ENCODE data around the gene WDR70.

Gene WDR70

DNA sequence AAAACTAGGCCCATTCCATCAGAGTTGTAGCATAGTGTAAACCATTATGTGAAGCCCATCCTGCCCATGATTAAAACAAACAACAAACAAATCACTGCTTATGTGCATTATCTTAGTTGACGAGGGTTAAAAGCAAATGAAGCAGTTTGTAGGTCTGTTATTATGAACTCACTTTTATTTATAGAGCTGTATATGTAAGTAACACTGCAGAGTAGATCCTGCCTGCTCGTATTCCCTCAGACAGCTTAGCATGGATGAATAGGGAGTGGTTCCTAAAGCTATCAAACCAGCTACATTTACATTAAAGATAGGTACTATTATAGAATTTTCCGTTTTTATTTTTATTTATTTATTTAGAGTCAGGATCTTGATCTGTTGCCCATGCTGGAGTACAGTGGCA, 348.1 kb downstream of the WDR70 start:
- TF ChIP-seq, protein P1, sequence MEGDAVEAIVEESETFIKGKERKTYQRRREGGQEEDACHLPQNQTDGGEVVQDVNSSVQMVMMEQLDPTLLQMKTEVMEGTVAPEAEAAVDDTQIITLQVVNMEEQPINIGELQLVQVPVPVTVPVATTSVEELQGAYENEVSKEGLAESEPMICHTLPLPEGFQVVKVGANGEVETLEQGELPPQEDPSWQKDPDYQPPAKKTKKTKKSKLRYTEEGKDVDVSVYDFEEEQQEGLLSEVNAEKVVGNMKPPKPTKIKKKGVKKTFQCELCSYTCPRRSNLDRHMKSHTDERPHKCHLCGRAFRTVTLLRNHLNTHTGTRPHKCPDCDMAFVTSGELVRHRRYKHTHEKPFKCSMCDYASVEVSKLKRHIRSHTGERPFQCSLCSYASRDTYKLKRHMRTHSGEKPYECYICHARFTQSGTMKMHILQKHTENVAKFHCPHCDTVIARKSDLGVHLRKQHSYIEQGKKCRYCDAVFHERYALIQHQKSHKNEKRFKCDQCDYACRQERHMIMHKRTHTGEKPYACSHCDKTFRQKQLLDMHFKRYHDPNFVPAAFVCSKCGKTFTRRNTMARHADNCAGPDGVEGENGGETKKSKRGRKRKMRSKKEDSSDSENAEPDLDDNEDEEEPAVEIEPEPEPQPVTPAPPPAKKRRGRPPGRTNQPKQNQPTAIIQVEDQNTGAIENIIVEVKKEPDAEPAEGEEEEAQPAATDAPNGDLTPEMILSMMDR (IDR thresholded peaks at IDR 0.05) = no peak
- no peaks in the 10 kb centered on the region for H3K4me1 ChIP-seq
- H3K4me3 ChIP-seq = no peak overlapping the region
- no peak overlapping the region for H3K27ac ChIP-seq
- peaks cover 44 to 49% (median 46%) of the 10 kb centered on the region in 3 donors for H3K36me3 ChIP-seq
- H3K27me3 ChIP-seq = no peaks in the 10 kb centered on the region
- intact Hi-C loops (cut with DNase I; ENCODE audit: low total_unique reads) = no loop called here
- DNase-seq = no peak
- no peaks in the 10 kb centered on the region for H3K9me3 ChIP-seq

GRCh38 chr5:37730896-37731455, 351.9 kb downstream of the WDR70 start:
- intact Hi-C loops (cut with DNase I; ENCODE audit: low total_unique reads) = no loop called here
- H3K27me3 ChIP-seq = no peaks in the 10 kb centered on the region
- H3K27ac ChIP-seq = no peak overlapping the region
- no peaks in the 10 kb centered on the region for H3K9me3 ChIP-seq
- H3K4me3 ChIP-seq = no peak overlapping the region
- peaks cover 33 to 39% (median 37%) of the 10 kb centered on the region in 3 donors for H3K36me3 ChIP-seq
- DNase-seq = no peak
- H3K4me1 ChIP-seq = no peaks in the 10 kb centered on the region
- TF ChIP-seq, protein P1 (IDR thresholded peaks at IDR 0.05) = no peak

DNA sequence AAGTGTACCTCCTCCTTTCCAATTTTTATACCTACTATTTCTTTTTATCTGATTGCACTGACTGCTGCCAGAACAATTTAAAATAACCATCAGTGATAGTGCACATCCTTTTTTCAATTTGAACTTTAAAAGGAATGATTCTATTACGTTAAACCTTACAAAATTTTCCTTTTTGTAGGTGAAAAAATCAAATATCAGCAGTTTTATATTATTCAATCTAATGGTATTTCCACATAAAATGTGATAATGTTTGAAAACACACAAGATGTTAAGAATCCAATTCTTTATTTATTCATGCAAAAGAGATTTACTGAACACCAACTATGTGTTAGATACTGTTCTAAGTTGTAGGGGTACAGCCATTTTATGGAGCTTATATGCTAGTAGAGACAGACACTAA, 355.0 kb downstream of the WDR70 start:
- no peak for DNase-seq
- Histone ChIP-seq H3K4me3 (no peak overlapping the region), H3K9me3 (no peaks in the 10 kb centered on the region), H3K36me3 (peaks cover 6 to 18% (median 9%) of the 10 kb centered on the region in 3 donors), H3K4me1 (peaks cover 0 to 18% (median 7%) of the 10 kb centered on the region in 4 donors), H3K27ac (no peak overlapping the region), H3K27me3 (no peaks in the 10 kb centered on the region)
- TF ChIP-seq, protein P1 (IDR thresholded peaks at IDR 0.05) = no peak
- intact Hi-C loops (cut with DNase I; ENCODE audit: low total_unique reads) = no loop called here

GRCh38 chr5:37735649-37736347, 356.7 kb downstream of the WDR70 start:
- H3K9me3 ChIP-seq = no peaks in the 10 kb centered on the region
- peaks cover 0 to 34% (median 17%) of the 10 kb centered on the region in 4 donors for H3K4me1 ChIP-seq
- H3K27ac ChIP-seq = no peak overlapping the region
- DNase-seq = no peak
- TF ChIP-seq, protein P1 (IDR thresholded peaks at IDR 0.05) = no peak
- peaks cover 0 to under 1% (median 0%) of the 10 kb centered on the region in 3 donors for H3K36me3 ChIP-seq
- no peaks in the 10 kb centered on the region for H3K27me3 ChIP-seq
- intact Hi-C loops (cut with DNase I; ENCODE audit: low total_unique reads) = loop anchor here (5.0 kb wide), 1 partner anchor 1203 kb away; no protein-coding TSS in a partner anchor
- H3K4me3 ChIP-seq = no peak overlapping the region

DNA sequence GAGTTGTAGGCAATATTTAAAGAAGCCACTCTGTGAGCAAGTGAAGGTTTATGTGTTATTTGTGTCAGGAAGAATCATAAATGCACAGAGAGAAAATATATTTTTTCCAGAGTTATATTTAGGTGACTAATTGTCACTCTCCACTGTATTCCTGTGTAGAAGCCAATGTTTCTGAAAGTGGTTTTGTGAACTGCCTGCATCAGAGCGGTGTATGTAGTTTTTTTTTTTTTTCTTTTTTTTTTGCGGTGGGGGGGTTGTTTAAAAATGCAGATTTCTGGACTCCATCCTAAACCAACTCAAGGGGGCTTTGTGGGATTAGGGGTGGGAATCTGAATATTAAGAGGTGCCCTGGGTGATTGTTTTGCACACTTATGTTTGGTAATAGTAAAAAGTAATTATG, 357.3 kb downstream of the WDR70 start:
- TF ChIP-seq, protein P1 (IDR thresholded peaks at IDR 0.05) = no peak
- no peaks in the 10 kb centered on the region for H3K27me3 ChIP-seq
- intact Hi-C loops (cut with DNase I; ENCODE audit: low total_unique reads) = loop anchor here (5.0 kb wide), 1 partner anchor 1204 kb away; no protein-coding TSS in a partner anchor
- DNase-seq = no peak
- no peaks in the 10 kb centered on the region for H3K36me3 ChIP-seq
- H3K4me3 ChIP-seq = no peak overlapping the region
- H3K9me3 ChIP-seq = no peaks in the 10 kb centered on the region
- peaks cover 0 to 40% (median 20%) of the 10 kb centered on the region in 4 donors for H3K4me1 ChIP-seq
- H3K27ac ChIP-seq = no peak overlapping the region
